ENCODE data around the gene TICRR. TPM values are rescaled to one million over a fixed set of nuclear protein-coding genes. Genes with fewer than 3 reads are reported as not detected.

The TICRR gene
- total and polyA plus RNA-seq, 4 donors = under 0.01 to 7.3 (median 0.15) TPM

DNA sequence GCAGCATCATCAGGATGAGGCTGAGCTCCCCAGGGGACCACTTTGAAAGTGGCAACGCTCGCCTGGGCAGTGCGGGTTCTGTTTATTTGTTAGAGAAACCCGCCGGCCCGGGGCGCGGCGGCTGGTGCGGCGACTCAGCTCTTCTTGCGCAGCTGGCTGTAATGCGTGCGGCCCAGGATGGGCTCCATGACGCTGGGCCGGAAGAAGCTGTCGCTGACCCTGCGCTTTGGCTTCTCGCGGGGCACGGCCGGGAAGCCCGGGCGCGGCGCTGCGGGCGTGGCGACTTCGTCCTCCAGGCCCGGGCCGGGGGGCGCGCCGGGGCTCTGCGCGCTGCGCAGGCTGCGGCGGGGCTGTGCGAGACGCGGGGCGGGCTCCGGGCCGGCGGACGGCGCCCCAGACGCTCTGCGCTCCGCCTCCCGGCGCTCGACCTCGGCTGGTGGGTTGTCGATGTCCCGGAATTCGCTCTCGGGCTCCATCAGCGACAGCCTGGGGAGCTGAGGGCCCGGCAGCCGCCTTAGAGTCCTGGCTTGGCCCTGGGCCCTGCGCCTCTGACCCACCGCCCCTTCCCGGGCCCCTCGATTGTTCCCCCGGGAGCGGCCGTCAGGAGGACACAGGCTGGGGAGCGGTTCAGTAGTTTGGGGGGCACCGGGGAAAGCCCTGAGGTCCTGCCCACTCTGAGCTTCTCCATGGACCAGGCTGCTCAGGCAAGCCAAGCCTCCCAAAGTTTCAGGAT, 90.3 kb downstream of the TICRR start:
- WGBS = 47% methylated on average over 72 of the region's 72 CpGs
- Histone ChIP-seq H3K27me3 (ENCODE audit: control insufficient read depth in 4 of 4, insufficient read depth in 4 of 4, low read length in 3 of 4) (no peaks in the 10 kb centered on the region), H3K9ac (ENCODE audit: low read depth in 1 of 2, low read length in 2 of 2) (no peak overlapping the region), H3K36me3 (ENCODE audit: control insufficient read depth in 4 of 4, insufficient read depth in 3 of 4, low read depth in 1 of 4, low read length in 3 of 4) (peaks cover 0 to 9% (median 1%) of the 10 kb centered on the region in 4 donors), H3K4me1 (ENCODE audit: control insufficient read depth in 4 of 4, insufficient read depth in 4 of 4, low read length in 3 of 4) (peaks cover 0 to 2% (median 0%) of the 10 kb centered on the region in 4 donors), H3K4me3 (ENCODE audit: low read depth in 1 of 3, low read length in 3 of 3) (peak overlapping the region in 1 of 3 donors; percentile 44), H3K9me3 (ENCODE audit: control insufficient read depth in 4 of 4, low read length in 3 of 4) (no peaks in the 10 kb centered on the region), H3K27ac (ENCODE audit: low read depth in 1 of 2, low read length in 2 of 2) (peak overlapping the region in 1 of 2 donors; percentile 35)
- peak; percentile 40 for DNase-seq (ENCODE audit: low spot score)
- TF ChIP-seq, protein P1, sequence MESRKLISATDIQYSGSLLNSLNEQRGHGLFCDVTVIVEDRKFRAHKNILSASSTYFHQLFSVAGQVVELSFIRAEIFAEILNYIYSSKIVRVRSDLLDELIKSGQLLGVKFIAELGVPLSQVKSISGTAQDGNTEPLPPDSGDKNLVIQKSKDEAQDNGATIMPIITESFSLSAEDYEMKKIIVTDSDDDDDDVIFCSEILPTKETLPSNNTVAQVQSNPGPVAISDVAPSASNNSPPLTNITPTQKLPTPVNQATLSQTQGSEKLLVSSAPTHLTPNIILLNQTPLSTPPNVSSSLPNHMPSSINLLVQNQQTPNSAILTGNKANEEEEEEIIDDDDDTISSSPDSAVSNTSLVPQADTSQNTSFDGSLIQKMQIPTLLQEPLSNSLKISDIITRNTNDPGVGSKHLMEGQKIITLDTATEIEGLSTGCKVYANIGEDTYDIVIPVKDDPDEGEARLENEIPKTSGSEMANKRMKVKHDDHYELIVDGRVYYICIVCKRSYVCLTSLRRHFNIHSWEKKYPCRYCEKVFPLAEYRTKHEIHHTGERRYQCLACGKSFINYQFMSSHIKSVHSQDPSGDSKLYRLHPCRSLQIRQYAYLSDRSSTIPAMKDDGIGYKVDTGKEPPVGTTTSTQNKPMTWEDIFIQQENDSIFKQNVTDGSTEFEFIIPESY (IDR thresholded peaks at IDR 0.05) = no peak
- TF ChIP-seq FOXA2 (IDR thresholded peaks at IDR 0.05) = no peak
- no peak for TF ChIP-seq HNF4A (conservative IDR thresholded peaks at IDR 0.05)
- TF ChIP-seq EGR1 (IDR thresholded peaks at IDR 0.05; ENCODE audit: low read depth in 2 of 2) = no peak
- TF ChIP-seq ATF3 (IDR thresholded peaks at IDR 0.05) = no peak
- no peak for TF ChIP-seq RXRA (IDR thresholded peaks at IDR 0.05)
- no peak for TF ChIP-seq NR2F2 (IDR thresholded peaks at IDR 0.05)
- TF ChIP-seq, protein P2, sequence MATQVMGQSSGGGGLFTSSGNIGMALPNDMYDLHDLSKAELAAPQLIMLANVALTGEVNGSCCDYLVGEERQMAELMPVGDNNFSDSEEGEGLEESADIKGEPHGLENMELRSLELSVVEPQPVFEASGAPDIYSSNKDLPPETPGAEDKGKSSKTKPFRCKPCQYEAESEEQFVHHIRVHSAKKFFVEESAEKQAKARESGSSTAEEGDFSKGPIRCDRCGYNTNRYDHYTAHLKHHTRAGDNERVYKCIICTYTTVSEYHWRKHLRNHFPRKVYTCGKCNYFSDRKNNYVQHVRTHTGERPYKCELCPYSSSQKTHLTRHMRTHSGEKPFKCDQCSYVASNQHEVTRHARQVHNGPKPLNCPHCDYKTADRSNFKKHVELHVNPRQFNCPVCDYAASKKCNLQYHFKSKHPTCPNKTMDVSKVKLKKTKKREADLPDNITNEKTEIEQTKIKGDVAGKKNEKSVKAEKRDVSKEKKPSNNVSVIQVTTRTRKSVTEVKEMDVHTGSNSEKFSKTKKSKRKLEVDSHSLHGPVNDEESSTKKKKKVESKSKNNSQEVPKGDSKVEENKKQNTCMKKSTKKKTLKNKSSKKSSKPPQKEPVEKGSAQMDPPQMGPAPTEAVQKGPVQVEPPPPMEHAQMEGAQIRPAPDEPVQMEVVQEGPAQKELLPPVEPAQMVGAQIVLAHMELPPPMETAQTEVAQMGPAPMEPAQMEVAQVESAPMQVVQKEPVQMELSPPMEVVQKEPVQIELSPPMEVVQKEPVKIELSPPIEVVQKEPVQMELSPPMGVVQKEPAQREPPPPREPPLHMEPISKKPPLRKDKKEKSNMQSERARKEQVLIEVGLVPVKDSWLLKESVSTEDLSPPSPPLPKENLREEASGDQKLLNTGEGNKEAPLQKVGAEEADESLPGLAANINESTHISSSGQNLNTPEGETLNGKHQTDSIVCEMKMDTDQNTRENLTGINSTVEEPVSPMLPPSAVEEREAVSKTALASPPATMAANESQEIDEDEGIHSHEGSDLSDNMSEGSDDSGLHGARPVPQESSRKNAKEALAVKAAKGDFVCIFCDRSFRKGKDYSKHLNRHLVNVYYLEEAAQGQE (IDR thresholded peaks at IDR 0.05) = no peak
- TF ChIP-seq FOXA1 (IDR thresholded peaks at IDR 0.05) = no peak
- TF ChIP-seq SP1 (IDR thresholded peaks at IDR 0.05) = no peak
- TF ChIP-seq, protein P3, sequence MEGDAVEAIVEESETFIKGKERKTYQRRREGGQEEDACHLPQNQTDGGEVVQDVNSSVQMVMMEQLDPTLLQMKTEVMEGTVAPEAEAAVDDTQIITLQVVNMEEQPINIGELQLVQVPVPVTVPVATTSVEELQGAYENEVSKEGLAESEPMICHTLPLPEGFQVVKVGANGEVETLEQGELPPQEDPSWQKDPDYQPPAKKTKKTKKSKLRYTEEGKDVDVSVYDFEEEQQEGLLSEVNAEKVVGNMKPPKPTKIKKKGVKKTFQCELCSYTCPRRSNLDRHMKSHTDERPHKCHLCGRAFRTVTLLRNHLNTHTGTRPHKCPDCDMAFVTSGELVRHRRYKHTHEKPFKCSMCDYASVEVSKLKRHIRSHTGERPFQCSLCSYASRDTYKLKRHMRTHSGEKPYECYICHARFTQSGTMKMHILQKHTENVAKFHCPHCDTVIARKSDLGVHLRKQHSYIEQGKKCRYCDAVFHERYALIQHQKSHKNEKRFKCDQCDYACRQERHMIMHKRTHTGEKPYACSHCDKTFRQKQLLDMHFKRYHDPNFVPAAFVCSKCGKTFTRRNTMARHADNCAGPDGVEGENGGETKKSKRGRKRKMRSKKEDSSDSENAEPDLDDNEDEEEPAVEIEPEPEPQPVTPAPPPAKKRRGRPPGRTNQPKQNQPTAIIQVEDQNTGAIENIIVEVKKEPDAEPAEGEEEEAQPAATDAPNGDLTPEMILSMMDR (IDR thresholded peaks at IDR 0.05; ENCODE audit: low read depth, low read length, missing input control) = no peak
- TF ChIP-seq, protein P4, sequence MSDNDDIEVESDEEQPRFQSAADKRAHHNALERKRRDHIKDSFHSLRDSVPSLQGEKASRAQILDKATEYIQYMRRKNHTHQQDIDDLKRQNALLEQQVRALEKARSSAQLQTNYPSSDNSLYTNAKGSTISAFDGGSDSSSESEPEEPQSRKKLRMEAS (IDR thresholded peaks at IDR 0.05) = no peak
- TF ChIP-seq YY1 (IDR thresholded peaks at IDR 0.05) = no peak
- no peak for TF ChIP-seq RAD21 (IDR thresholded peaks at IDR 0.05)
- no peak for TF ChIP-seq GABPA (IDR thresholded peaks at IDR 0.05 in 1 of 2, conservative IDR thresholded peaks at IDR 0.05 in 1 of 2)
- TF ChIP-seq TAF1 (conservative IDR thresholded peaks at IDR 0.05) = no peak
- TF ChIP-seq JUND (IDR thresholded peaks at IDR 0.05) = no peak
- no peak for TF ChIP-seq HNF4G (IDR thresholded peaks at IDR 0.05)

Data from liver (tissue), 9 donors.